Hepatocyte (in vitro differentiated cells): ENCODE data around the gene SETBP1. TPM values are rescaled to one million over a fixed set of nuclear protein-coding genes. Genes with fewer than 3 reads are reported as not detected.

Experiments used
- DNase-seq: peaks from one replicate; pipeline ENCODE4 v3.0.0-alpha.2; 2016; ENCODE audit warnings: low spot score
- H2AFZ ChIP-seq: fragments of 200-600 bp; sonication (generic); 2 replicates; pipeline ENCODE4 v1.6.0; 2016; ENCODE audit warnings: antibody characterized with exemption, mild to moderate bottlenecking
- H3K27ac ChIP-seq: fragments of 200-600 bp; sonication (generic); 2 replicates; pipeline ENCODE4 v1.5.1; 2016; ENCODE audit warnings: mild to moderate bottlenecking
- H3K27me3 ChIP-seq: fragments of 200-600 bp; sonication (generic); 2 replicates; pipeline ENCODE4 v1.6.1; 2016
- H3K36me3 ChIP-seq: fragments of 200-600 bp; sonication (generic); replicated peaks from 2 replicates; pipeline ENCODE4 v1.5.1; 2016; ENCODE audit warnings: low read depth; ENCODE audit not compliant: insufficient read depth
- H3K4me1 ChIP-seq: fragments of 200-600 bp; sonication (generic); 2 replicates; pipeline ENCODE4 v1.5.1; 2016; ENCODE audit warnings: mild to moderate bottlenecking, moderate library complexity; ENCODE audit not compliant: insufficient read depth
- H3K4me2 ChIP-seq: fragments of 200-600 bp; sonication (generic); 2 replicates; pipeline ENCODE4 v1.6.0; 2016
- H3K4me3 ChIP-seq: fragments of 200-600 bp; sonication (generic); 2 replicates; pipeline ENCODE4 v1.5.1; 2016; ENCODE audit warnings: mild to moderate bottlenecking
- H3K79me2 ChIP-seq: fragments of 200-600 bp; sonication (generic); 2 replicates; pipeline ENCODE4 v1.6.0; 2017; ENCODE audit warnings: mild to moderate bottlenecking
- H3K9me2 ChIP-seq: fragments of 200-600 bp; sonication (generic); replicated peaks from 2 replicates; pipeline ENCODE4 v1.6.0; 2017; ENCODE audit warnings: mild to moderate bottlenecking; ENCODE audit not compliant: insufficient read depth
- H3K9me3 ChIP-seq: fragments of 200-600 bp; sonication (generic); 2 replicates; pipeline ENCODE4 v1.5.1; 2016; ENCODE audit warnings: low read depth, mild to moderate bottlenecking
- H4K20me1 ChIP-seq: fragments of 200-600 bp; sonication (generic); 2 replicates; pipeline ENCODE4 v1.6.0; 2016; ENCODE audit warnings: mild to moderate bottlenecking; ENCODE audit not compliant: insufficient read depth, poor library complexity, severe bottlenecking
- EZH2 ChIP-seq: fragments of 200-600 bp; sonication (generic); IDR thresholded peaks from 2 replicates; pipeline ENCODE4 v1.6.1; 2016; ENCODE audit warnings: antibody characterized with exemption, mild to moderate bottlenecking, borderline replicate concordance
- EZH2phosphoT487 ChIP-seq: fragments of 200-600 bp; sonication (generic); IDR thresholded peaks from one replicate; pipeline ENCODE4 v1.6.1; 2018; ENCODE audit warnings: antibody characterized with exemption, mild to moderate bottlenecking, low read depth, moderate library complexity; ENCODE audit not compliant: unreplicated experiment, severe bottlenecking
- WGBS: methylation state at CpG from one replicate; pipeline ENCODE4 v1.1.6; 2016; ENCODE audit warnings: low lambda C conversion rate; ENCODE audit errors: missing lambda C conversion rate; 5-methylcytosine and 5-hydroxymethylcytosine counted together
- polyA plus RNA-seq: library from polyadenylated mRNA; unstranded; fragments of >200 nt; fragmentation: Nextera tagmentation; extraction: Ambion mirVana; gene quantifications from 2 replicates; pipeline ENCODE4 v1.2.1, GENCODE V29; 2016
- total RNA-seq: library from RNA; depleted of rRNA; stranded (reverse); fragments of >200 nt; gene quantifications from 2 replicates; pipeline ENCODE4 v1.2.3, GENCODE V29; 2014
- TF ChIP-seq, protein P1 (sequence below): fragments of 200-600 bp; sonication (generic); IDR thresholded peaks from 2 replicates; pipeline ENCODE4 v1.5.1; 2016; ENCODE audit warnings: antibody characterized with exemption, mild to moderate bottlenecking; ENCODE audit not compliant: poor library complexity

SETBP1 gene
- total and polyA plus RNA-seq, 2 experiments from 2014 or later, result 10.3 to 21.1 TPM

DNA sequence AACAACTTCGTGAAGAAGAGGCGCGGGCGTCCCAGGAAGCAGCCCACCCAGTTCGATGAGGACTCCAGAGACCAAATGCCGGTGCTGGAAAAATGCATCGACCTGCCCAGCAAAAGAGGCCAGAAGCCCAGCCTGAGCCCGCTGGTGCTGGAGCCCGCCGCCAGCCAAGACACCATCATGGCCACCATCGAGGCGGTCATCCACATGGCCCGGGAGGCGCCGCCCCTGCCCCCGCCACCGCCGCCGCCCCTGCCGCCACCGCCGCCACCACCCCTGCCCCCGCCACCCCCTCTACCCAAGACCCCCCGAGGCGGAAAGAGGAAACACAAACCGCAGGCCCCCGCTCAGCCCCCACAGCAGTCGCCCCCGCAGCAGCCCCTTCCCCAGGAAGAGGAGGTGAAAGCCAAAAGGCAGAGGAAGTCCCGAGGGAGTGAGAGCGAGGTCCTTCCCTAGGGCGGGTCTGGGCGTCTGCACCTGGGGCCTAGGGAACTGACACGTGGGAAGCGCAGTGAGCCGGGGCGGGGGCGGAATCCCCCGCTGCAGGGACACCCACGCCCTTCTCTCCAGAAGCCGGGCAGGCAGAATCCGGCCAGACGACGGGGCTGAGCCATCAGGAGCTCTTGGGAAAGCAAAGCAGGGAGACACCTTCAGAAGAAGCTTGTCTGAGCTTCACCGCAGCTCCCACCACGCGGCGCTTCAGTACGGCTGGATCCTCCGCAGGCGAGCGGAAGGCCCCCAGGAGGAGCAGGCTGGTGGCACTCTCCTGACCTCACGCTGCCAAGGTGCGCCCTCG, 382.8 kb downstream of the SETBP1 start:
- Histone ChIP-seq H3K4me3 (no peak overlapping the region), H3K9me3 (no peaks in the 10 kb centered on the region), H3K79me2 (no peaks in the 10 kb centered on the region), H3K27me3 (no peaks in the 10 kb centered on the region), H3K27ac (no peak overlapping the region), H3K4me1 (no peaks in the 10 kb centered on the region), H3K9me2 (no peaks in the 10 kb centered on the region), H3K36me3 (no peaks in the 10 kb centered on the region), H3K4me2 (no peak overlapping the region), H2AFZ (no peak overlapping the region), H4K20me1 (no peaks in the 10 kb centered on the region)
- no peak for DNase-seq
- TF ChIP-seq EZH2phosphoT487 (no peak), EZH2 (no peak)
- TF ChIP-seq, protein P1, sequence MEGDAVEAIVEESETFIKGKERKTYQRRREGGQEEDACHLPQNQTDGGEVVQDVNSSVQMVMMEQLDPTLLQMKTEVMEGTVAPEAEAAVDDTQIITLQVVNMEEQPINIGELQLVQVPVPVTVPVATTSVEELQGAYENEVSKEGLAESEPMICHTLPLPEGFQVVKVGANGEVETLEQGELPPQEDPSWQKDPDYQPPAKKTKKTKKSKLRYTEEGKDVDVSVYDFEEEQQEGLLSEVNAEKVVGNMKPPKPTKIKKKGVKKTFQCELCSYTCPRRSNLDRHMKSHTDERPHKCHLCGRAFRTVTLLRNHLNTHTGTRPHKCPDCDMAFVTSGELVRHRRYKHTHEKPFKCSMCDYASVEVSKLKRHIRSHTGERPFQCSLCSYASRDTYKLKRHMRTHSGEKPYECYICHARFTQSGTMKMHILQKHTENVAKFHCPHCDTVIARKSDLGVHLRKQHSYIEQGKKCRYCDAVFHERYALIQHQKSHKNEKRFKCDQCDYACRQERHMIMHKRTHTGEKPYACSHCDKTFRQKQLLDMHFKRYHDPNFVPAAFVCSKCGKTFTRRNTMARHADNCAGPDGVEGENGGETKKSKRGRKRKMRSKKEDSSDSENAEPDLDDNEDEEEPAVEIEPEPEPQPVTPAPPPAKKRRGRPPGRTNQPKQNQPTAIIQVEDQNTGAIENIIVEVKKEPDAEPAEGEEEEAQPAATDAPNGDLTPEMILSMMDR, result no peak
- 98% methylated on average over 40 of the region's 55 CpGs for WGBS

DNA sequence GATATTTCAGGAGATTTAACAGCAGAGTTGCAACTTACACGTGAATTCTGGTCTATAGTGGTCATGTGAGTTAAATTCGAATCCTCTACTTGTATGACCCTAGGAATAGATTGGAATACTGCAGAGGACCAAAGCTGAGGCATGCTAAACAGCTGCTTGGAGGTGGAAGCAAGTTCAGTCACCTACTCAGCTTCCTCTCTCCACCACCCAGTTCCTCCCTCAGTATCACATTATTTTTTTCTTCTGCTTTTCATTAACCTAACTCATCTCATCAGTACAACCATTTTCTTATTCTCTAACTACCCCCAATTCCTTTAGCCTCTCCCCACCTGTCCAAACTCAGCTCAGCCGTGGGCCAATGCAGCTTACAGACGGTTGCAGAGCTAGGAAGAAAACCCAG, 385.5 kb downstream of the SETBP1 start:
- Histone ChIP-seq H3K79me2 (no peaks in the 10 kb centered on the region), H3K27me3 (no peaks in the 10 kb centered on the region), H3K9me2 (no peaks in the 10 kb centered on the region), H3K4me3 (no peak overlapping the region), H3K27ac (no peak overlapping the region), H4K20me1 (no peaks in the 10 kb centered on the region), H3K4me2 (no peak overlapping the region), H3K9me3 (no peaks in the 10 kb centered on the region), H3K4me1 (peaks cover 10% of the 10 kb centered on the region), H2AFZ (no peak overlapping the region), H3K36me3 (no peaks in the 10 kb centered on the region)
- no peak for DNase-seq
- TF ChIP-seq EZH2phosphoT487 (no peak), EZH2 (no peak)
- TF ChIP-seq, protein P1, result no peak
- WGBS, result 93% methylated on average over 4 of the region's 4 CpGs

GRCh38 chr18:45066886-45067285, 386.2 kb downstream of the SETBP1 start:
- Histone ChIP-seq H3K9me3 (no peaks in the 10 kb centered on the region), H3K4me1 (peaks cover 10% of the 10 kb centered on the region), H3K79me2 (no peaks in the 10 kb centered on the region), H3K4me3 (no peak overlapping the region), H3K4me2 (no peak overlapping the region), H4K20me1 (no peaks in the 10 kb centered on the region), H2AFZ (no peak overlapping the region), H3K27me3 (no peaks in the 10 kb centered on the region), H3K27ac (no peak overlapping the region), H3K9me2 (no peaks in the 10 kb centered on the region), H3K36me3 (no peaks in the 10 kb centered on the region)
- WGBS, result 76% methylated on average over 2 of the region's 2 CpGs
- no peak for DNase-seq
- TF ChIP-seq EZH2phosphoT487 (no peak), EZH2 (no peak)
- TF ChIP-seq, protein P1, result no peak
